RPMI8226 (cell line): Measurements from ENCODE around the gene ANKRD52.
"Not testable (repeated sequence)": the region's sequence is repeated elsewhere in the genome, so short reads cannot be mapped to it uniquely, and the experiment has no call there.

ENCODE experiments used
- DNase-seq: peaks from one replicate; pipeline ENCODE4 v3.0.0-alpha.2; 2015

ANKRD52 gene

GRCh38 chr12:56271031-56271430 lies 12.8 kb upstream of the ANKRD52 start:
- DNase-seq = peak; percentile 26

GRCh38 chr12:56267443-56268071 lies 9.4 kb upstream of the ANKRD52 start:
- peak; percentile 40 for DNase-seq

- DNase-seq = peak; percentile 91
These were observed 8.7 kb upstream of the ANKRD52 start, which contains the start of gene COQ10A for GRCh38 chr12:56266693-56267442. COQ10A (plus strand) TSS chr12:56266942; CDS start chr12:56267119, 177 bp downstream.

- DNase-seq = not testable (repeated sequence)
These were observed 8.0 kb upstream of the ANKRD52 start for GRCh38 chr12:56266068-56266692.

GRCh38 chr12:56262955-56263354 lies 4.8 kb upstream of the ANKRD52 start:
- not testable (repeated sequence) for DNase-seq

- DNase-seq = no peak
These were observed 3.5 kb upstream of the ANKRD52 start for GRCh38 chr12:56261503-56262232.

- DNase-seq = no peak
These were observed 2.7 kb upstream of the ANKRD52 start for GRCh38 chr12:56260921-56261320.

GRCh38 chr12:56260380-56260779 lies 2.2 kb upstream of the ANKRD52 start:
- no peak for DNase-seq

GRCh38 chr12:56258820-56259183 lies 618 bp upstream of the ANKRD52 start:
- DNase-seq = no peak

GRCh38 chr12:56257491-56258067 lies 605 bp downstream of the ANKRD52 start:
- DNase-seq = no peak

- DNase-seq = no peak
These were observed 1.1 kb downstream of the ANKRD52 start for GRCh38 chr12:56257071-56257470.

GRCh38 chr12:56256326-56256960 lies 1.7 kb downstream of the ANKRD52 start:
- DNase-seq = no peak

- DNase-seq = no peak
These were observed 2.5 kb downstream of the ANKRD52 start for GRCh38 chr12:56255671-56256070.

GRCh38 chr12:56253091-56253490 lies 5.1 kb downstream of the ANKRD52 start:
- no peak for DNase-seq

GRCh38 chr12:56252649-56253048 lies 5.5 kb downstream of the ANKRD52 start:
- DNase-seq = no peak

- no peak for DNase-seq
These were observed 9.5 kb downstream of the ANKRD52 start for GRCh38 chr12:56248711-56249110.

- DNase-seq = no peak
These were observed 10.3 kb downstream of the ANKRD52 start for GRCh38 chr12:56247923-56248322.

- no peak for DNase-seq
These were observed 13.7 kb downstream of the ANKRD52 start for GRCh38 chr12:56244494-56244893.

- no peak for DNase-seq
These were observed 14.4 kb downstream of the ANKRD52 start for GRCh38 chr12:56243731-56244181.

GRCh38 chr12:56242986-56243385 lies 15.2 kb downstream of the ANKRD52 start:
- no peak for DNase-seq

- DNase-seq = no peak
These were observed 16.5 kb downstream of the ANKRD52 start for GRCh38 chr12:56241424-56242303.
